ENCODE results near the gene CD300A. TPM values are rescaled to one million over a fixed set of nuclear protein-coding genes. Genes with fewer than 3 reads are reported as not detected.

The CD300A gene
- total and polyA plus RNA-seq, 2 of the 4 experiments (the other 2 are of a cell fraction) = not detected

GRCh38 chr17:74474043-74474792 lies 7.8 kb downstream of the CD300A start:
- no peaks in the 10 kb centered on the region for H3K4me1 ChIP-seq (ENCODE audit: control insufficient read depth, insufficient read depth, low read length)
- H2AFZ ChIP-seq (replicated peaks; ENCODE audit: low read length, poor library complexity) = no peak overlapping the region
- no peak overlapping the region for H2BK120ac ChIP-seq (ENCODE audit: low read depth, low read length)
- no peak overlapping the region for H3K27ac ChIP-seq (ENCODE audit: insufficient read depth, low read length)
- H3K18ac ChIP-seq (ENCODE audit: low read depth, low read length) = no peak overlapping the region
- H3K56ac ChIP-seq (ENCODE audit: extremely low read depth, insufficient read depth, low read length) = no peak overlapping the region
- DNase-seq = no peak
- no peak overlapping the region for H2AK9ac ChIP-seq (replicated peaks; ENCODE audit: low read depth, low read length, poor library complexity)
- CTCF ChIA-PET = no interaction called here
- no CpG with 5 or more reads among the region's 9 CpGs for WGBS, 2 experiments (ENCODE audit: extremely low coverage in 2 of 2, insufficient read length in 1 of 2)
- H2BK5ac ChIP-seq (ENCODE audit: low read depth, low read length, poor library complexity, severe bottlenecking) = no peak overlapping the region
- H3K4me3 ChIP-seq (ENCODE audit: insufficient read depth, low read depth, low read length) = no peak overlapping the region
- H3K9me1 ChIP-seq (ENCODE audit: insufficient read depth, low read length) = no peaks in the 10 kb centered on the region
- no peak overlapping the region for H4K8ac ChIP-seq (ENCODE audit: low read depth in 2 of 2, low read length in 2 of 2)
- in situ Hi-C loops (cut with MboI; ENCODE audit: low sequenced_read_pairs) (no loop called here), dilution Hi-C loops (cut with HindIII; ENCODE audit: low sequenced_read_pairs, unreplicated experiment) (no loop called here), intact Hi-C loops (cut with micrococcal nuclease) (no loop called here)
- H3K4me2 ChIP-seq (ENCODE audit: low read depth, low read length) = no peak overlapping the region
- POLR2A ChIA-PET (ENCODE audit: unreplicated experiment) = no interaction called here
- no peak overlapping the region for H2BK15ac ChIP-seq (ENCODE audit: low read depth, low read length)
- no peak overlapping the region for H3K23ac ChIP-seq (ENCODE audit: low read depth, low read length)
- H4K91ac ChIP-seq (ENCODE audit: insufficient read depth, low read depth, low read length) = no peak overlapping the region
- H3K4ac ChIP-seq (ENCODE audit: low read depth, low read length) = no peak overlapping the region
- BruUV-seq (replicated peaks) = no TSS peak
- H2AK5ac ChIP-seq (ENCODE audit: low read depth, low read length) = no peak overlapping the region
- TF ChIP-seq USF2 (IDR thresholded peaks at IDR 0.05; ENCODE audit: low read depth, low read length) (no peak), NFE2L2 (IDR thresholded peaks at IDR 0.05; ENCODE audit: low read depth, low read length) (no peak), MAFK (IDR thresholded peaks at IDR 0.05; ENCODE audit: low read depth, low read length) (no peak), RCOR1 (IDR thresholded peaks at IDR 0.05; ENCODE audit: insufficient replicate concordance, low read length) (no peak), MAZ (IDR thresholded peaks at IDR 0.05; ENCODE audit: borderline replicate concordance, low read depth, low read length) (no peak), RFX5 (IDR thresholded peaks at IDR 0.05; ENCODE audit: low read depth, low read length) (no peak), CTCF (conservative IDR thresholded peaks at IDR 0.05; ENCODE audit: low read depth, low read length) (no peak), FOS (IDR thresholded peaks at IDR 0.05; ENCODE audit: low read depth, low read length) (no peak), CEBPB (IDR thresholded peaks at IDR 0.05; ENCODE audit: low read depth, low read length) (no peak), MXI1 (IDR thresholded peaks at IDR 0.05; ENCODE audit: borderline replicate concordance, low read depth, low read length) (no peak), BHLHE40 (IDR thresholded peaks at IDR 0.05; ENCODE audit: low read depth, low read length) (no peak), POLR2A (IDR thresholded peaks at IDR 0.05; ENCODE audit: low read depth, low read length) (no peak), RAD21 (IDR thresholded peaks at IDR 0.05; ENCODE audit: low read length) (no peak)
- no peaks in the 10 kb centered on the region for H4K20me1 ChIP-seq (ENCODE audit: insufficient read depth, low read length)
- no peaks in the 10 kb centered on the region for H3K27me3 ChIP-seq (ENCODE audit: control insufficient read depth, insufficient read depth, low read length)
- no peaks in the 10 kb centered on the region for H3K79me1 ChIP-seq (ENCODE audit: low read depth in 1 of 2, low read length in 2 of 2)
- H3K9me3 ChIP-seq (ENCODE audit: control insufficient read depth, insufficient read depth, low read length) = peaks cover 8% of the 10 kb centered on the region
- no peak overlapping the region for H3K9ac ChIP-seq (ENCODE audit: low read depth, low read length)
- H3K14ac ChIP-seq (replicated peaks; ENCODE audit: low read depth, low read length) = no peak overlapping the region
- no peak overlapping the region for H2BK20ac ChIP-seq (ENCODE audit: low read depth, low read length)
- H3K36me3 ChIP-seq (ENCODE audit: control insufficient read depth, insufficient read depth, low read length) = no peaks in the 10 kb centered on the region
- H4K5ac ChIP-seq (ENCODE audit: low read depth, low read length) = no peak overlapping the region
- ATAC-seq (ENCODE audit: low read depth) = no peak

Measured in IMR-90 (cell line).